HCT116 (cell line): Measurements from ENCODE around the gene THEM4. TPM values are rescaled to one million over a fixed set of nuclear protein-coding genes. Genes with fewer than 3 reads are reported as not detected.

Experiments
- CBX3 ChIP-seq: IDR thresholded peaks from 2 replicates; pipeline ENCODE4 v1.6.1; 2012; ENCODE audit warnings: low read depth
- CEBPB ChIP-seq: IDR thresholded peaks from 2 replicates; pipeline ENCODE4 v1.6.1; 2012; ENCODE audit warnings: low read depth
- CTCF ChIP-seq, 3 experiments: fragments of 200-600 bp in 1 of 3; sonication (generic) in 1 of 3; IDR thresholded peaks in 2 of 3; conservative IDR thresholded peaks in 1 of 3; 2 replicates each; pipeline ENCODE4 v1.5.1; 2012 to 2017; ENCODE audit warnings: low read depth in 2 of 3, low read length in 2 of 3, antibody characterized with exemption in 1 of 3, borderline replicate concordance in 1 of 3, control low read depth in 1 of 3, mild to moderate bottlenecking in 1 of 3, mixed read lengths in 1 of 3, mixed run types in 1 of 3, moderate library complexity in 1 of 3; ENCODE audit not compliant: insufficient read depth in 1 of 3
- EZH2 ChIP-seq: fragments of 200-600 bp; sonication (generic); IDR thresholded peaks from 2 replicates; pipeline ENCODE4 v1.6.1; 2017; ENCODE audit warnings: antibody characterized with exemption, mixed run types
- POLR2A ChIP-seq: IDR thresholded peaks from 2 replicates; pipeline ENCODE4 v1.7.0; 2011; ENCODE audit warnings: borderline replicate concordance; ENCODE audit not compliant: insufficient read depth, insufficient read length; ENCODE audit errors: extremely low read depth
- REST ChIP-seq: IDR thresholded peaks from 2 replicates; pipeline ENCODE4 v1.6.1; 2012; ENCODE audit warnings: low read depth
- YY1 ChIP-seq: IDR thresholded peaks from 2 replicates; pipeline ENCODE4 v1.6.1; 2011; ENCODE audit warnings: low read length, low read depth, moderate library complexity, mild to moderate bottlenecking; ENCODE audit not compliant: insufficient replicate concordance; ENCODE audit errors: extremely low read depth
- total RNA-seq: library from RNA; stranded (reverse); gene quantifications from one replicate; pipeline ENCODE4 v1.2.1, GENCODE V29; 2021; ENCODE audit not compliant: unreplicated experiment

THEM4 gene
- total RNA-seq, 1 experiment from 2014 or later: 17.0 TPM

GRCh38 chr1:151945725-151946722 lies 36.7 kb upstream of the THEM4 start (continued):
- TF ChIP-seq CTCF (IDR thresholded peaks at IDR 0.05 in 2 of 3, conservative IDR thresholded peaks at IDR 0.05 in 1 of 3; ENCODE audit: borderline replicate concordance in 1 of 3, insufficient read depth in 1 of 3, low read depth in 2 of 3, low read length in 2 of 3) (no peak), CEBPB (peak; percentile 88), EZH2 (no peak), CBX3 (no peak; the same call in 1 of the 2 replicates), YY1 (no peak), REST (no peak), POLR2A (no peak)
